Activated CD8-positive, alpha-beta memory T cell treated with anti-CD3 and anti-CD28 coated beads, Interleukin-2, amount 50 U/mL, for 1 hour (primary cell): ENCODE data around the gene NEU1.
"Not testable (repeated sequence)": the region's sequence is repeated elsewhere in the genome, so short reads cannot be mapped to it uniquely, and the experiment has no call there.

Experiments
- DNase-seq: peaks from one replicate; pipeline ENCODE4 v3.0.0-alpha.2; 2020; ENCODE audit errors: extremely low read depth

NEU1 gene

DNA sequence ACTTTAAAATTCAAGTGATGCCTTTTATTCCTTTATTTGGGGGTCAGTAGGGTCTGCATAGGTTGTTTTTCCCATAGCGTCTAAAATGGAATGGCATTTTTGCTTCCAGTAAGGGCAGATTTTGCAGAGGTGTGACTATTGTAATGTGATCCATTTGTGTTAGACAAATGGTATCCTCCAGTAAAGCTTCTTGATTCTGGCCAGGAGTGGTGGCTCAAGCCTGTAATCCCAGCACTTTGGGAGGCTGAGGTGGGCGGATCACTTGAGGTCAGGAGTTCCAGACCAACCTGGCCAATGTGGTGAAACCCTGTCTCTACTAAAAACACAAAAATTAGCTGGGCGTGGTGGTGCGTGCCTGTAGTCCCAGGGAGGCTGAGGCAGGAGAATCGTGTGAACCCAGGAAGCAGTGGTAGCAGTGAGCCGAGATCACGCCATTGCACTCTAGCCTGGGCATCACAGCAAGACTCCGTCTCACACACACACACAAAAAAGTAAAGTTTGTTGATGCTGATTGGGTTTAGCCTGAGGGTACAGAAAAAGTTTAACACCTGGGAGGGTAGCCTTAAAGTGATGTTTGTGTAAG is 44.6 kb downstream of the NEU1 start:
- not testable (repeated sequence) for DNase-seq

DNA sequence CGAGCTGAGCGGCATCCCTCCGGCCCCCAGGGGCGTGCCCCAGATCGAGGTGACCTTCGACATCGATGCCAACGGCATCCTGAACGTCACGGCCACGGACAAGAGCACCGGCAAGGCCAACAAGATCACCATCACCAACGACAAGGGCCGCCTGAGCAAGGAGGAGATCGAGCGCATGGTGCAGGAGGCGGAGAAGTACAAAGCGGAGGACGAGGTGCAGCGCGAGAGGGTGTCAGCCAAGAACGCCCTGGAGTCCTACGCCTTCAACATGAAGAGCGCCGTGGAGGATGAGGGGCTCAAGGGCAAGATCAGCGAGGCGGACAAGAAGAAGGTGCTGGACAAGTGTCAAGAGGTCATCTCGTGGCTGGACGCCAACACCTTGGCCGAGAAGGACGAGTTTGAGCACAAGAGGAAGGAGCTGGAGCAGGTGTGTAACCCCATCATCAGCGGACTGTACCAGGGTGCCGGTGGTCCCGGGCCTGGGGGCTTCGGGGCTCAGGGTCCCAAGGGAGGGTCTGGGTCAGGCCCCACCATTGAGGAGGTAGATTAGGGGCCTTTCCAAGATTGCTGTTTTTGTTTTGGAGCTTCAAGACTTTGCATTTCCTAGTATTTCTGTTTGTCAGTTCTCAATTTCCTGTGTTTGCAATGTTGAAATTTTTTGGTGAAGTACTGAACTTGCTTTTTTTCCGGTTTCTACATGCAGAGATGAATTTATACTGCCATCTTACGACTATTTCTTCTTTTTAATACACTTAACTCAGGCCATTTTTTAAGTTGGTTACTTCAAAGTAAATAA is 45.3 kb downstream of the NEU1 start:
- not testable (repeated sequence) for DNase-seq

DNA sequence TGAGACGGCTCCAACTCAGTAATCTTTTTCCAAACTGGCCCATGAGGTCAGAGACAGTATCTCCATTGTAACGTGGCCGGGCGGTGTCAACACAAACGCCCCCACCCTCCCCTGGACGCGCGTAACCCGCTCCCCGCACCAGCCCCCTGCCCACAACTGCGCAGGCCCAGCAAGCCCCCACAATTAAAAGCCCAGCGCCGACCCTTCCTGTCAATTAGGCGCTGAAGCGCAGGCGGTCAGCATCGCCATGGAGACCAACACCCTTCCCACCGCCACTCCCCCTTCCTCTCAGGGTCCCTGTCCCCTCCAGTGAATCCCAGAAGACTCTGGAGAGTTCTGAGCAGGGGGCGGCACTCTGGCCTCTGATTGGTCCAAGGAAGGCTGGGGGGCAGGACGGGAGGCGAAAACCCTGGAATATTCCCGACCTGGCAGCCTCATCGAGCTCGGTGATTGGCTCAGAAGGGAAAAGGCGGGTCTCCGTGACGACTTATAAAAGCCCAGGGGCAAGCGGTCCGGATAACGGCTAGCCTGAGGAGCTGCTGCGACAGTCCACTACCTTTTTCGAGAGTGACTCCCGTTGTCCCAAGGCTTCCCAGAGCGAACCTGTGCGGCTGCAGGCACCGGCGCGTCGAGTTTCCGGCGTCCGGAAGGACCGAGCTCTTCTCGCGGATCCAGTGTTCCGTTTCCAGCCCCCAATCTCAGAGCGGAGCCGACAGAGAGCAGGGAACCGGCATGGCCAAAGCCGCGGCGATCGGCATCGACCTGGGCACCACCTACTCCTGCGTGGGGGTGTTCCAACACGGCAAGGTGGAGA is 47.4 kb downstream of the NEU1 start, which contains the start of the genes HSPA1A and HSPA1L:
Gene HSPA1A (plus strand): TSS at position 519 of the 814 bp plus-strand sequence. CDS start 214 bp downstream, at position 733.
Gene HSPA1L (minus strand): TSS at position 259 of the 814 bp plus-strand sequence. CDS start 3,311 bp downstream, outside the sequence.
- DNase-seq, result no peak

DNA sequence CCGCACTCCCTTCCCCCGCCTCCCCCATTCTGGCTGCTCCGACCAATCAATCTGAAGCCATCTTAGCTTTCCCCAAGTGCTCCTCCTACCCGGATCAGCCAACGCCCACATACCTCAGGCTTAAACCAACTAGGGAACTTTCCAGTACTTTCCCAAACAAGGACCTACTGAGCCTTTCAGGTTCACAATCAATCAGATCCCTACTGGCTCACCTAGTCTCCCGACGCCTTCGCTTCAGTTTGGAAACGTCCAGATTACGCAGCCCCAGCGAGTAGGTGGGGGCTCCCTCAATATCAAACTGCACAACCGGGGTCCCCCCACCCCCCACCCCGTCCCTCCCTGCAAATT is 48.0 kb downstream of the NEU1 start:
- no peak for DNase-seq

DNA sequence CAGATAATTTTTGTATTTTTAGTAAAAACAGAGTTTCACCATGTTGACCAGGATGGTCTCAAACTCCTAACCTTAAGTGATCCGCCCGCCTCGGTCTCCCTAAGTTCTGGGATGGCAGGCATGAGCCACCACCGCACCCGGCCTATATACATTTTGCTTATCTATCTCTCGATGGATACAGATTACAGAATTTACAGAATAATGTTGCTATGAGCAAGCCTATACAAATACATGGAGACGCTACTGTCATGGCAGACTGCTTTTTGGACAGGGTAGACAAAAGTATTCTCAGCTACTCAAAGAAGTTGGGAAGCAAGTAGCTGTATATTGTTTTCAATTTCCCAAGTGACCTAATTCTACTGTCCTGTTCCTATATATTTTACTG is 49.2 kb downstream of the NEU1 start:
- DNase-seq, result no peak

DNA sequence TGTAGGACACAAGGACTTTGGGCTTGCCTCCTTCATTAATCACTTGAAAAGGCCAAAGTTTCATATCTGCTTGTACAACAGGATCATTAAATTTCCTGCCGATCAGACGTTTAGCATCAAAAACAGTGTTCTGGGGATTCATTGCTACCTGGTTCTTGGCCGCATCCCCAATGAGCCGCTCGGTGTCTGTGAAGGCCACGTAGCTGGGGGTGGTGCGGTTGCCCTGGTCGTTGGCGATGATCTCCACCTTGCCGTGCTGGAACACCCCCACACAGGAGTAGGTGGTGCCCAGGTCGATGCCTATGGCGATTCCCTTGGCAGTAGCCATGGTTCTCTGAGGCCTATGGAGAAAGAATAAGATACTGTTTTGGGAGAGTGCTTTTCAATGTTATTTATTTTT is 51.0 kb downstream of the NEU1 start:
- no peak for DNase-seq

DNA sequence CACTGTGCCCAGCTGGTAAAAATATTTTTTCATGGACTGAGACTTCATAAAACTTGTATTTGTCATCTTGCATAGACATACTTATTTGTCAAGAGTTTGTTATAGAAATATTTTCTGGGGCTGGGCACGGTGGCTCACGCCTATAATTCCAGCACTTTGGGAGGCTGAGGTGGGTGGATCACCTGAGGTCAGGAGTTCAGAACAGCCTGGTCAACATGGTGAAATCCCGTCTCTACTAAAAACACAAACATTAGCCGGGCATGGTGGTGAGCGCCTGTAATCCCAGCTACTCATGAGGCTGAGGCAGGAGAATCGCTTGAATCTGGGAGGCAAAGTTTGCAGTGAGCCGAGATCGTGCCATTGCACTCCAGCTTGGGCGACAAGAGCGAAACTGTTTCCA is 54.0 kb downstream of the NEU1 start:
- DNase-seq, result not testable (repeated sequence)
